Measurements from ENCODE around the gene ITGB6. TPM values are rescaled to one million over a fixed set of nuclear protein-coding genes. Genes with fewer than 3 reads are reported as not detected.
A peak's percentile ranks its signal among the peaks of the same experiment; 100 is the strongest.

The ITGB6 gene
- total and polyA plus RNA-seq, 2 donors (not counting 3 experiments of a cell fraction or from before 2014, with no cell fraction given), result 0.03 TPM; not detected in 1

DNA sequence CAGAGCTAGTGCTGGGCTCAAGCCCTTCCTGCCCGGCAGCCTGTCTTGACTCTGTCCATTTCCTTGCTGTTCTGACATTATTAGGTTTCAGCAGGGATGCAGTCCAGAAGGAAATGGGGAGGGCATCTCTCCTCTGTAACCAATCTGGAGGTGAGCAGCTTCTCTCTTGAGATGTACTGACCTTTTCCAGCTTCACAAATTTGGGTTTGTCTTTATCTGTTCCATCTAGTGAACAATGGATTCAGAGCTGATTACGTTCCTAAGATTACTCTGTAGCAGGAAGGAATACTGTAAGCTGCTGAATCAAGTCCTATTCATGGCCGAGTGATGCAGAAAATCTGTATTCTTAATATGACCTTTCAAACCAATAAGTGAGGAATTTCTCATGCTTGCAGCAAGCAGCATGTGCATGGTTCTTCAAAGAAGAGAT lies 148.7 kb downstream of the ITGB6 start:
- dilution Hi-C loops (cut with MboI; ENCODE audit: extremely low pct_ligation_motif_present, low sequenced_read_pairs), result no loop called here
- ChIA-PET CTCF (interaction anchor here (0.8 to 1.8 kb wide), 7 partner anchors 9 to 83 kb away, joined by 3 to 7 read pairs (median 3); no protein-coding TSS in a partner anchor), POLR2A (no interaction called here)
- Histone ChIP-seq H4K20me1 (replicated peaks; ENCODE audit: control insufficient read depth, extremely low read depth, insufficient read depth, low read length) (no peaks in the 10 kb centered on the region), H3K9me3 (replicated peaks; ENCODE audit: control insufficient read depth, insufficient read depth, low read length) (no peaks in the 10 kb centered on the region), H3K79me2 (ENCODE audit: control insufficient read depth, insufficient read depth, low read length) (peaks cover 23% of the 10 kb centered on the region), H3K27me3 (ENCODE audit: control insufficient read depth in 2 of 2, insufficient read depth in 2 of 2, low read length in 2 of 2) (no peaks in the 10 kb centered on the region), H3K9me1 (replicated peaks; ENCODE audit: control insufficient read depth, extremely low read depth, insufficient read depth, low read length) (no peaks in the 10 kb centered on the region), H3K27ac (ENCODE audit: insufficient read depth, low read depth, low read length) (no peak overlapping the region), H3K4me1 (ENCODE audit: control insufficient read depth, extremely low read depth, insufficient read depth, low read length) (peaks cover 25% of the 10 kb centered on the region), H2AFZ (ENCODE audit: low read depth, low read length) (no peak overlapping the region), H3K4me3 (replicated peaks in 1 of 3; ENCODE audit: insufficient read depth in 1 of 3, low read depth in 1 of 3, low read length in 3 of 3) (no peak overlapping the region), H3K36me3 (ENCODE audit: control insufficient read depth in 2 of 2, extremely low read depth in 1 of 2, insufficient read depth in 2 of 2, low read length in 2 of 2) (no peaks in the 10 kb centered on the region), H3K4me2 (ENCODE audit: insufficient read depth, low read length) (peak overlapping the region; percentile 13), H3K9ac (replicated peaks; ENCODE audit: extremely low read depth, insufficient read depth, low read length) (no peak overlapping the region)
- no peak for TF ChIP-seq POLR2A (IDR thresholded peaks at IDR 0.05; ENCODE audit: low read depth, low read length)
- peak; percentile 89 for TF ChIP-seq GATA2 (IDR thresholded peaks at IDR 0.05; ENCODE audit: insufficient read depth, insufficient read length, low read depth, low read length)
- DNase-seq (ENCODE audit: low read depth, low spot score), result peak; percentile 53
- FAIRE-seq, result peak; percentile 76
- no TSS peak for BruUV-seq (replicated peaks)
- intact Hi-C loops (cut with micrococcal nuclease), result no loop called here

DNA sequence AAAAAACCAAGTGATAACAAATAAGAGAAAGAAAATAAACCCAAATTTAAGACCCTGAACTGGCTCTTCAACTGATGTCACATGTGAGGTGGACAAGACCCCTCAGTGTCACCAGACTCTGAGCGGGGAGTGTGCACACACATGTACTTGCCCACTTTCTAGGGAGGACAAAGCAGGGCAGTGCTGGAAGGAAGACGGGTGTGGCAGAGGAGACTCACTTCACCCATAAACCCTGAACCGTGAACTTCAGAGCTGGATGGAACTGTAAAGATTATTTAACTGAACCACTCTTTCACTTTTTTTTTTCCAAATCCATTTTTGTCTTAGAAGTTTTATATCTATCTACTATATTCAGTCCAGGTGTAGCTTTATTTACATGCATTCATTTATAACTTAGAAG lies 149.9 kb downstream of the ITGB6 start:
- dilution Hi-C loops (cut with MboI; ENCODE audit: extremely low pct_ligation_motif_present, low sequenced_read_pairs), result no loop called here

More for the DNA sequence above, 149.9 kb downstream of the ITGB6 start:
- DNase-seq (ENCODE audit: low read depth, low spot score) (no peak), FAIRE-seq (no peak)
- H3K36me3 ChIP-seq (ENCODE audit: control insufficient read depth in 2 of 2, extremely low read depth in 1 of 2, insufficient read depth in 2 of 2, low read length in 2 of 2), result no peaks in the 10 kb centered on the region
- no TSS peak for BruUV-seq (replicated peaks)
- H4K20me1 ChIP-seq (replicated peaks; ENCODE audit: control insufficient read depth, extremely low read depth, insufficient read depth, low read length), result no peaks in the 10 kb centered on the region
- no peak overlapping the region for H3K27ac ChIP-seq (ENCODE audit: insufficient read depth, low read depth, low read length)
- H3K9me1 ChIP-seq (replicated peaks; ENCODE audit: control insufficient read depth, extremely low read depth, insufficient read depth, low read length), result no peaks in the 10 kb centered on the region
- H2AFZ ChIP-seq (ENCODE audit: low read depth, low read length), result no peak overlapping the region
- no peaks in the 10 kb centered on the region for H3K27me3 ChIP-seq (ENCODE audit: control insufficient read depth in 2 of 2, insufficient read depth in 2 of 2, low read length in 2 of 2)
- H3K4me1 ChIP-seq (ENCODE audit: control insufficient read depth, extremely low read depth, insufficient read depth, low read length), result peaks cover 25% of the 10 kb centered on the region
- no peak overlapping the region for H3K4me2 ChIP-seq (ENCODE audit: insufficient read depth, low read length)
- CTCF ChIA-PET, result interaction anchor here (1.0 to 1.5 kb wide), 4 partner anchors 9 to 60 kb away, joined by 3 read pairs; no protein-coding TSS in a partner anchor
- no peak for TF ChIP-seq POLR2AphosphoS5 (IDR thresholded peaks at IDR 0.05; ENCODE audit: insufficient read depth, low read depth, low read length)
- no peak for TF ChIP-seq MYC (IDR thresholded peaks at IDR 0.05; ENCODE audit: low read depth, low read length)
- no peak for TF ChIP-seq EZH2 (IDR thresholded peaks at IDR 0.05; ENCODE audit: borderline replicate concordance, low read depth, low read length, severe bottlenecking)
- H3K9ac ChIP-seq (replicated peaks; ENCODE audit: extremely low read depth, insufficient read depth, low read length), result no peak overlapping the region
- intact Hi-C loops (cut with micrococcal nuclease), result no loop called here
- peaks cover 23% of the 10 kb centered on the region for H3K79me2 ChIP-seq (ENCODE audit: control insufficient read depth, insufficient read depth, low read length)
- H3K4me3 ChIP-seq (replicated peaks in 1 of 3; ENCODE audit: insufficient read depth in 1 of 3, low read depth in 1 of 3, low read length in 3 of 3), result no peak overlapping the region
- POLR2A ChIA-PET, result no interaction called here
- no peaks in the 10 kb centered on the region for H3K9me3 ChIP-seq (replicated peaks; ENCODE audit: control insufficient read depth, insufficient read depth, low read length)

Other genes with a start within 250 kb of the ITGB6 start
- 14.4 and 15.6 TPM in 2 replicates for gene PLA2R1, start 137.7 kb downstream of the ITGB6 start, total RNA-seq
- 6.2 and 6.9 TPM in 2 replicates for gene PLA2R1, start 137.7 kb downstream of the ITGB6 start, polyA plus RNA-seq